ENCODE data around the gene ELAVL3.

Gene ELAVL3

DNA sequence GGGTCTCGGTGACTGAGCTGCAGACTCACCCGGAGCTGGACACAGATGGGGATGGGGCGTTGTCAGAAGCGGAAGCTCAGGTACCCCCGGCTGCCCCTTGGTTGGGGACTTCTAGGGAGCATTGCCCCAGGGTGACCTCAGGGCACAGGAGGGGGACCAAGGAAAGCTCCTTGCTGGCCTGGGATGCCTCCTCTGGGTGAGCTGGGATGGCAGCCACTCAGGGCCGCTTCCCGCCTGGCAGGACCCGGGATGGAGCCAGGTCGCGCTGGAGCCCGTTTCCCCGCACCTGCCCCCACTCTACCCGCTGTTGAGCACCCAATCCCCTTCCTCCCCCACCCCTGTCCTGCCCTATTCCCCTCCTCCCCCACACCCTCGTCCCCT is 34.6 kb downstream of the ELAVL3 start:
- Histone ChIP-seq H3K79me2 (ENCODE audit: insufficient read depth, low read length) (peaks cover 9% of the 10 kb centered on the region), H3K9me3 (ENCODE audit: insufficient read depth, low read length, severe bottlenecking) (no peaks in the 10 kb centered on the region), H3K4me1 (ENCODE audit: insufficient read depth, low read length) (no peaks in the 10 kb centered on the region), H3K27me3 (ENCODE audit: insufficient read depth, low read length, poor library complexity) (no peaks in the 10 kb centered on the region), H3K9ac (ENCODE audit: low read depth, low read length) (no peak overlapping the region), H3K4me3 (ENCODE audit: low read depth in 1 of 2, low read length in 2 of 2) (no peak overlapping the region), H4K20me1 (ENCODE audit: insufficient read depth, low read length) (peaks cover 24% of the 10 kb centered on the region), H2AFZ (ENCODE audit: low read depth, low read length) (no peak overlapping the region), H3K27ac (ENCODE audit: low read length) (no peak overlapping the region), H3K4me2 (ENCODE audit: insufficient read depth, low read length) (no peak overlapping the region), H3K36me3 (ENCODE audit: insufficient read depth, low read length) (peaks cover 80% of the 10 kb centered on the region)
- TF ChIP-seq, protein P1, sequence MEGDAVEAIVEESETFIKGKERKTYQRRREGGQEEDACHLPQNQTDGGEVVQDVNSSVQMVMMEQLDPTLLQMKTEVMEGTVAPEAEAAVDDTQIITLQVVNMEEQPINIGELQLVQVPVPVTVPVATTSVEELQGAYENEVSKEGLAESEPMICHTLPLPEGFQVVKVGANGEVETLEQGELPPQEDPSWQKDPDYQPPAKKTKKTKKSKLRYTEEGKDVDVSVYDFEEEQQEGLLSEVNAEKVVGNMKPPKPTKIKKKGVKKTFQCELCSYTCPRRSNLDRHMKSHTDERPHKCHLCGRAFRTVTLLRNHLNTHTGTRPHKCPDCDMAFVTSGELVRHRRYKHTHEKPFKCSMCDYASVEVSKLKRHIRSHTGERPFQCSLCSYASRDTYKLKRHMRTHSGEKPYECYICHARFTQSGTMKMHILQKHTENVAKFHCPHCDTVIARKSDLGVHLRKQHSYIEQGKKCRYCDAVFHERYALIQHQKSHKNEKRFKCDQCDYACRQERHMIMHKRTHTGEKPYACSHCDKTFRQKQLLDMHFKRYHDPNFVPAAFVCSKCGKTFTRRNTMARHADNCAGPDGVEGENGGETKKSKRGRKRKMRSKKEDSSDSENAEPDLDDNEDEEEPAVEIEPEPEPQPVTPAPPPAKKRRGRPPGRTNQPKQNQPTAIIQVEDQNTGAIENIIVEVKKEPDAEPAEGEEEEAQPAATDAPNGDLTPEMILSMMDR (IDR thresholded peaks at IDR 0.05; ENCODE audit: borderline replicate concordance, extremely low read depth, low read length, poor library complexity, severe bottlenecking), result no peak
- no peak for TF ChIP-seq EZH2 (IDR thresholded peaks at IDR 0.05; ENCODE audit: borderline replicate concordance, low read depth, low read length, severe bottlenecking)
- ATAC-seq (ENCODE audit: insufficient read depth, low read depth) (no peak), DNase-seq (no peak)

DNA sequence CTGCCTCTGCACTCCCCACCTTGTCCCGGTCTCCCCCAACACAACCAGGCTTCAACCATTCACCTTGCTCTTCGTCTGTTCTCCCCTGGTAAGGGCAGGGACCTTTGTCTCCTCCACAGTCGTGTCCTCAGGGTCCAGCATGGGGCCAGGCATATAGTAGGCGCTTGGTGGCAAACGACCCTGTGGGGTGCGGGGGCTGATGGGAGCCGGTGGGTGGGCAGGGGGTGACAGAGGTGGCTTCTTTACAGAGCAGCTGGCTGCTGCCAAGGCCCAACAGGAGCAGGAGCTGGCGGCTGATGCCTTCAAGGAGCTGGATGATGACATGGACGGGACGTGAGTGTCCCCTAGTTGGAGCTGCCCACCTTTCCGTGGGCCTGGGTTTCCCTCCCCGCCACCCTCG is 35.7 kb downstream of the ELAVL3 start:
- H4K20me1 ChIP-seq (ENCODE audit: insufficient read depth, low read length), result peaks cover 31% of the 10 kb centered on the region

DNA sequence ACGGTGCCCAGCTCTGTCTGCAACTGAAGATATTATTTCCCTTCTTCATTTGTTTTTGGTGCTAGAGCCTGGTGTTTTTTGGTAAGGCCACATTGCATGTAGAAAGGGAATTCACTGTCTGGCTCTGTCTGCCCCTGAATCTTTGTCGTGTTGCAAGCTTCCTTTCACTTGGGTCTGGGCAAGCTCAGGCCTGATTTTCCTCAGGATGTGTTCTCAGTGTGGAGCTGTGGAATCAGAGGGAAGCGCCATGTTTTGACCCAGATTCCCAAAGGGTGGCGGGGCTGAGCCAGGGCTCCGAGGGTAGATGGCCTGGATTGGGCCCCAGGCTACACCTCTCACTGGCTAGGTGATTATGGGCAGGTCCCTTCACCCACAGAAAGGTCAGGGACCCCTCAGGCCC is 36.8 kb downstream of the ELAVL3 start:
- no peak overlapping the region for H2AFZ ChIP-seq (ENCODE audit: low read depth, low read length)
- H3K4me2 ChIP-seq (ENCODE audit: insufficient read depth, low read length), result no peak overlapping the region
- no peak overlapping the region for H3K4me3 ChIP-seq (ENCODE audit: low read depth in 1 of 2, low read length in 2 of 2)
- no peak for DNase-seq
- H4K20me1 ChIP-seq (ENCODE audit: insufficient read depth, low read length), result peaks cover 31% of the 10 kb centered on the region
- H3K4me1 ChIP-seq (ENCODE audit: insufficient read depth, low read length), result 0 out of 2 replicates have a peak, but pooled peaks cover 3% of the 10 kb centered on the region
- no peak overlapping the region for H3K9ac ChIP-seq (ENCODE audit: low read depth, low read length)
- no peaks in the 10 kb centered on the region for H3K9me3 ChIP-seq (ENCODE audit: insufficient read depth, low read length, severe bottlenecking)
- peaks cover 17% of the 10 kb centered on the region for H3K79me2 ChIP-seq (ENCODE audit: insufficient read depth, low read length)
- peaks cover 84% of the 10 kb centered on the region for H3K36me3 ChIP-seq (ENCODE audit: insufficient read depth, low read length)
- no peak for ATAC-seq (ENCODE audit: insufficient read depth, low read depth)
- H3K27ac ChIP-seq (ENCODE audit: low read length), result no peak overlapping the region
- no peak for TF ChIP-seq EZH2 (IDR thresholded peaks at IDR 0.05; ENCODE audit: borderline replicate concordance, low read depth, low read length, severe bottlenecking)
- TF ChIP-seq, protein P1 (IDR thresholded peaks at IDR 0.05; ENCODE audit: borderline replicate concordance, extremely low read depth, low read length, poor library complexity, severe bottlenecking), result no peak
- no peaks in the 10 kb centered on the region for H3K27me3 ChIP-seq (ENCODE audit: insufficient read depth, low read length, poor library complexity)

More for the DNA sequence above, 35.7 kb downstream of the ELAVL3 start:
- H3K4me1 ChIP-seq (ENCODE audit: insufficient read depth, low read length), result 0 out of 2 replicates have a peak, but pooled peaks cover 3% of the 10 kb centered on the region
- TF ChIP-seq EZH2 (IDR thresholded peaks at IDR 0.05; ENCODE audit: borderline replicate concordance, low read depth, low read length, severe bottlenecking), result no peak
- TF ChIP-seq, protein P1 (IDR thresholded peaks at IDR 0.05; ENCODE audit: borderline replicate concordance, extremely low read depth, low read length, poor library complexity, severe bottlenecking), result no peak
- DNase-seq, result no peak
- H3K9me3 ChIP-seq (ENCODE audit: insufficient read depth, low read length, severe bottlenecking), result no peaks in the 10 kb centered on the region
- no peak overlapping the region for H2AFZ ChIP-seq (ENCODE audit: low read depth, low read length)
- H3K4me3 ChIP-seq (ENCODE audit: low read depth in 1 of 2, low read length in 2 of 2), result no peak overlapping the region
- ATAC-seq (ENCODE audit: insufficient read depth, low read depth), result no peak
- no peaks in the 10 kb centered on the region for H3K27me3 ChIP-seq (ENCODE audit: insufficient read depth, low read length, poor library complexity)
- H3K27ac ChIP-seq (ENCODE audit: low read length), result no peak overlapping the region
- H3K4me2 ChIP-seq (ENCODE audit: insufficient read depth, low read length), result no peak overlapping the region
- H3K9ac ChIP-seq (ENCODE audit: low read depth, low read length), result no peak overlapping the region
- peaks cover 16% of the 10 kb centered on the region for H3K79me2 ChIP-seq (ENCODE audit: insufficient read depth, low read length)
- H3K36me3 ChIP-seq (ENCODE audit: insufficient read depth, low read length), result peaks cover 86% of the 10 kb centered on the region

DNA sequence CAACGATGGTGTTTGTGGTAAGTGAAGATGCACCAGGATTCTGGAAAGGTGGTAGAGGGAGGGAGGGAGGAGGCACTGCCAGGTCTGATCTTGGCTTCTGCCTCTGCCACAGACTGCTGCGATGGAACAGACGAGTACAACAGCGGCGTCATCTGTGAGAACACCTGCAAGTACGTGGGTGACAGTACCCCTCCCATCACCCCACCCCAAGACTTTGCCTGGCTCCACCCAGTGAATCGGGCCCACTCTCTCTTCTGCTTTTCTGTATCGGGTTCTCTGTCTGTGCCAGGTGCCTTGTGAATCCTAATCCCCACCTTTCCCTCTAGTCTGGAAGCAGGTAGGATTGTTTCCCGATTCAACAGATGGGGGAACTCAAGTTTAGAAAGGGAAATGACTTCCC is 42.9 kb downstream of the ELAVL3 start:
- H3K79me2 ChIP-seq (ENCODE audit: insufficient read depth, low read length), result peaks cover 33% of the 10 kb centered on the region
- TF ChIP-seq, protein P1 (IDR thresholded peaks at IDR 0.05; ENCODE audit: borderline replicate concordance, extremely low read depth, low read length, poor library complexity, severe bottlenecking), result no peak
- TF ChIP-seq EZH2 (IDR thresholded peaks at IDR 0.05; ENCODE audit: borderline replicate concordance, low read depth, low read length, severe bottlenecking), result no peak
- ATAC-seq (ENCODE audit: insufficient read depth, low read depth) (no peak), DNase-seq (no peak)
- no peak overlapping the region for H3K27ac ChIP-seq (ENCODE audit: low read length)
- no peaks in the 10 kb centered on the region for H3K9me3 ChIP-seq (ENCODE audit: insufficient read depth, low read length, severe bottlenecking)
- peaks cover 62% of the 10 kb centered on the region for H3K36me3 ChIP-seq (ENCODE audit: insufficient read depth, low read length)
- peaks cover 26% of the 10 kb centered on the region for H4K20me1 ChIP-seq (ENCODE audit: insufficient read depth, low read length)
- no peak overlapping the region for H3K9ac ChIP-seq (ENCODE audit: low read depth, low read length)
- H3K27me3 ChIP-seq (ENCODE audit: insufficient read depth, low read length, poor library complexity), result no peaks in the 10 kb centered on the region
- no peak overlapping the region for H2AFZ ChIP-seq (ENCODE audit: low read depth, low read length)
- no peak overlapping the region for H3K4me3 ChIP-seq (ENCODE audit: low read depth in 1 of 2, low read length in 2 of 2)
- no peak overlapping the region for H3K4me2 ChIP-seq (ENCODE audit: insufficient read depth, low read length)
- peaks cover 36% of the 10 kb centered on the region for H3K4me1 ChIP-seq (ENCODE audit: insufficient read depth, low read length)
